Peyer's patch (tissue), 4 donors: ENCODE data around the gene EHF. TPM values are rescaled to one million over a fixed set of nuclear protein-coding genes. Genes with fewer than 3 reads are reported as not detected.

Experiments used
- DNase-seq, 3 donors: peaks; one replicate each; pipeline ENCODE4 v3.0.0-alpha.2; 2017 to 2019
- H3K27ac ChIP-seq, 4 donors: fragments of 200-600 bp; sonication (generic); one replicate each; pipeline ENCODE4 v1.5.1; 2016 to 2019
- H3K27me3 ChIP-seq, 2 donors: fragments of 200-600 bp; sonication (generic); one replicate each; pipeline ENCODE4 v1.5.1; 2019
- H3K36me3 ChIP-seq, 3 donors: fragments of 200-600 bp; sonication (generic); one replicate each; pipeline ENCODE4 v1.5.1; 2016 to 2019
- H3K4me1 ChIP-seq, 4 donors: fragments of 200-600 bp; sonication (generic); one replicate each; pipeline ENCODE4 v1.5.1; 2016 to 2019
- H3K4me3 ChIP-seq, 4 donors: fragments of 200-600 bp; sonication (generic); 1 replicate in 3 of 4; 2 replicates in 1 of 4; pipeline ENCODE4 v1.5.1; 2016 to 2019; ENCODE audit warnings: mild to moderate bottlenecking in 1 of 4
- H3K9me3 ChIP-seq, 4 donors: fragments of 200-600 bp; sonication (generic); one replicate each; pipeline ENCODE4 v1.5.1; 2016 to 2019; ENCODE audit warnings: mild to moderate bottlenecking in 1 of 4
- POLR2A ChIP-seq, 2 donors: fragments of 450-650 bp; IDR thresholded peaks; one replicate each; pipeline ENCODE4 v1.5.1; 2017; ENCODE audit warnings: antibody characterized with exemption in 2 of 2, mild to moderate bottlenecking in 2 of 2, moderate library complexity in 2 of 2
- total RNA-seq, 4 donors: library from RNA; depleted of rRNA; stranded (reverse); fragments of >200 nt; gene quantifications; one replicate each; pipeline ENCODE4 v1.1.0, GENCODE V29; 2016
- TF ChIP-seq, protein P1 (sequence below), 6 experiments: fragments of 450-650 bp in 4 of 6; fragments of 200-600 bp in 2 of 6; sonication (generic) in 1 of 6; IDR thresholded peaks; one replicate each; pipeline ENCODE4 v1.5.1; 2017 to 2019; ENCODE audit warnings: antibody characterized with exemption in 6 of 6, mild to moderate bottlenecking in 3 of 6, moderate library complexity in 1 of 6

Gene EHF
- total RNA-seq, 4 donors from 2014 or later: 75.9 to 143 (median 106) TPM

DNA sequence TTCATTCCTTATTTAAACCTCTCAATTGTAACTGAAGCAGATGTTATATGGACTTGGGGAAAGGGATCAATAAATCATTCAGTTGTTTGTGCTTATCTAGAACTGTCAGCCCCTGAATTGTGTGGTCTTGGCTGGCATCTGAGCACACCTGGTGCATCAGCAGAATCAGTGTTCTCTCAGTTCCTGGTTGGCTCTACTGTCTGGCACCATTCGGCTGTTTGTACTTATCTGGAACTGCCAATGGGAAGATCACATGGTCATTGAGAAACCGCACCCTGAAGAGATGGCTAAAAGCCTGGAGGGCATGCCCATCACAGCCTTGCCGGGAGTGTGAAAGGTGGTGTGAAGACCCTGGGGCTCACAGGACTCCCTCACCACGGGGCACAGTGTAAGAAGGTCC is 37.1 kb upstream of the EHF start:
- Histone ChIP-seq H3K4me3 (no peak overlapping the region), H3K9me3 (no peaks in the 10 kb centered on the region), H3K4me1 (peaks cover 0 to 21% (median 0%) of the 10 kb centered on the region in 4 donors), H3K27me3 (no peaks in the 10 kb centered on the region), H3K36me3 (no peaks in the 10 kb centered on the region), H3K27ac (no peak overlapping the region)
- no peak for DNase-seq
- TF ChIP-seq, protein P1, sequence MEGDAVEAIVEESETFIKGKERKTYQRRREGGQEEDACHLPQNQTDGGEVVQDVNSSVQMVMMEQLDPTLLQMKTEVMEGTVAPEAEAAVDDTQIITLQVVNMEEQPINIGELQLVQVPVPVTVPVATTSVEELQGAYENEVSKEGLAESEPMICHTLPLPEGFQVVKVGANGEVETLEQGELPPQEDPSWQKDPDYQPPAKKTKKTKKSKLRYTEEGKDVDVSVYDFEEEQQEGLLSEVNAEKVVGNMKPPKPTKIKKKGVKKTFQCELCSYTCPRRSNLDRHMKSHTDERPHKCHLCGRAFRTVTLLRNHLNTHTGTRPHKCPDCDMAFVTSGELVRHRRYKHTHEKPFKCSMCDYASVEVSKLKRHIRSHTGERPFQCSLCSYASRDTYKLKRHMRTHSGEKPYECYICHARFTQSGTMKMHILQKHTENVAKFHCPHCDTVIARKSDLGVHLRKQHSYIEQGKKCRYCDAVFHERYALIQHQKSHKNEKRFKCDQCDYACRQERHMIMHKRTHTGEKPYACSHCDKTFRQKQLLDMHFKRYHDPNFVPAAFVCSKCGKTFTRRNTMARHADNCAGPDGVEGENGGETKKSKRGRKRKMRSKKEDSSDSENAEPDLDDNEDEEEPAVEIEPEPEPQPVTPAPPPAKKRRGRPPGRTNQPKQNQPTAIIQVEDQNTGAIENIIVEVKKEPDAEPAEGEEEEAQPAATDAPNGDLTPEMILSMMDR (IDR thresholded peaks at IDR 0.05): no peak
- no peak for TF ChIP-seq POLR2A (IDR thresholded peaks at IDR 0.05)

DNA sequence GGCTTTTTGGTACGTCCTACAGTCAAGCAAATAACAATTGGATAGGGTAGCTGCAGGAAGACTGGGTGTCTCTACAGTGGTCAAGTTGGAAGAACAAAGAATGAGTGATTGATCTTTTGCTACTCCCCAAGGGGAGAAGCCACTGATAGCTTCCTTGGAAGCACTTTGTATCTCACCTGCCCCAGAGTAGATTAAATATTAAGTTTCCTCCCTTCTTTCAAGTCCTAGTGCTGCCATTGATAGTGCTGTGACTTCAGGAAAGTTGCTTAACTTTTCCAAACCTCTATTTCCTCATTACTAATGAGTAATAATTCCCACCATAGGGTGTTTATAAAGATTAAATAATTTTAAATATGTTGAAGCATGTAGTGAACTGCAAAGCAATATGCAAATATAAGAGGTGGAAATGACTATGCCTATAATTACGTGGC is 35.6 kb upstream of the EHF start:
- H3K27me3 ChIP-seq: no peaks in the 10 kb centered on the region
- no peak overlapping the region for H3K4me3 ChIP-seq
- H3K4me1 ChIP-seq: peaks cover 0 to 21% (median 0%) of the 10 kb centered on the region in 4 donors
- H3K9me3 ChIP-seq: no peaks in the 10 kb centered on the region
- TF ChIP-seq, protein P1 (IDR thresholded peaks at IDR 0.05): no peak
- TF ChIP-seq POLR2A (IDR thresholded peaks at IDR 0.05): no peak
- H3K36me3 ChIP-seq: no peaks in the 10 kb centered on the region
- H3K27ac ChIP-seq: peak overlapping the region in 3 of 4 donors; percentile 6 to 50 (median 28)
- DNase-seq: no peak

DNA sequence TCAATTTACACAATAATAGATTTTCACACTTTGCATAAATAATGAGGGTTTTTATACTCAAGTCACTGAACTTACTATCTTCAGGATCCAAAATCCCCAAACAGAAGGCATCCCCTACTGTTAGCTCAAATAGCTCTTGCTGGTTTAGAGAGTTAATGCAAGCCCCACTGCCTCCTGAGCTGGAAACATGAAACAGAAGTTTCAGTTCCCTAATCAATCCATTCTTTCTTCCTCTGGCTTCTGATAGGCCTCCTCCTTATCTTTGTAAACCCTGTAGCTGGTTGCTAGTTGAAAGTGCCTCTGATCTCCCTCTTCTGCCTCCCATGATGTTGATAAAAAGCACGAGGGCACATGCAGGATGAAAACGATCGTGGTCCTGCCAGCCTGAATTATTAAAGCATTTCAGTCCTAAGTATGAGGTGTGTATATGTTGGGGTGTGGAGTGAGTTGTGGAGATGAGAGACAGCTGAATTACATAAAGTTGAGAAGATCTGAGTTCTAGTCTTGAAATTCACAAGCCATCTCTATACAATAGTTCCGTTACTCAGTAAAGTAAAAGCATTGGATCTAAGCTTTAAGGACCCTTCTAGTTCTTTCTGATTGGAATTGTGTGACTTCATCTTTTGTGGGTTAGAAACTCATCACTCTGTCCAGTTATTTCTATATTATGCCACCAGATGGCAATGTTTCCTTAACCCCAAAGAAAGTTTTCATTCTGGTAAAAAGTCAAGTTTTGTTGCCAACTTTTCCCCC is 35.0 kb upstream of the EHF start:
- H3K4me1 ChIP-seq: peaks cover 0 to 21% (median 0%) of the 10 kb centered on the region in 4 donors
- no peaks in the 10 kb centered on the region for H3K36me3 ChIP-seq
- H3K4me3 ChIP-seq: no peak overlapping the region
- TF ChIP-seq POLR2A (IDR thresholded peaks at IDR 0.05): no peak
- TF ChIP-seq, protein P1 (IDR thresholded peaks at IDR 0.05): peak; percentile 41 to 86 (median 73)
- H3K9me3 ChIP-seq: no peaks in the 10 kb centered on the region
- H3K27ac ChIP-seq: peak overlapping the region in 3 of 4 donors; percentile 6 to 42 (median 28)
- no peak for DNase-seq
- H3K27me3 ChIP-seq: no peaks in the 10 kb centered on the region

DNA sequence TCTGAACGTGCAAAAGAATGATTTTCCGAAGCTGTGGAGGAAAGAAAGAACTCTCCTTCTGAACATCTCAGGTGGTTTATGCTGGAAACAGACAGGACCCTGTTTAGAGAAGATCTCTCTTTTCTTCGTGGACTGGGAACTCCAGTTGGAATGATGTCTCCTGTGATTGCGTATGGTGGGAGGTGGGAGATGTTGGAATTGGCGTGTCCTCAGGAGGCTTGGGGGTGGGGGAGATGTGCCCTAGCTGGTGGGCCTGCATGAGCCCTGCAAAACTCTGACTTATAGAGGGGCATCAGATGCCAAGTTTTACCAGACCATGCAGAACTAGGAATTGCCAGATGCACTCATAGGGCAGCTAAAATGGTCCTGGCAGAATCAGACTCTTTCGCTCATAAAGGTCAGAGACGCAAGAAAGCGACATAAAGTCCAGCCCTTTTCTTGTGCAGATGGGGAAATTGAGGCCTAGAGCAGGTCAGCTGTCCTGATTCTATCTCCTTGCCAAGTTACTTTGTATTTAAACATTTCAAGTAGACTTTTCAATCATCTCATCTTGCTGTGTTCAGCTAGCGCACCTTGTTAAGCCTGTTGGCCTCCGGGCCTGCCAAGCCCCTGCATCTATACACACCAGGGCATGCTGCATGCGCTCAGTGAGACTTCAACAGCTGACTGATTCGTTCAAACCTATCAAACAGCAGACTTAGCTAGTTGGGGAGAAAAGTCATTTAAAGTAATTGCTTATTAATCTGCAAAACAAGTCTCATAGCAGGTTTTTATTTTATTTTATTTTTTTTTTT is 34.2 kb upstream of the EHF start:
- no peaks in the 10 kb centered on the region for H3K9me3 ChIP-seq
- TF ChIP-seq, protein P1 (IDR thresholded peaks at IDR 0.05): no peak
- no peak for TF ChIP-seq POLR2A (IDR thresholded peaks at IDR 0.05)
- H3K27me3 ChIP-seq: no peaks in the 10 kb centered on the region
- H3K36me3 ChIP-seq: no peaks in the 10 kb centered on the region
- peaks cover 0 to 21% (median 0%) of the 10 kb centered on the region in 4 donors for H3K4me1 ChIP-seq
- DNase-seq: no peak
- no peak overlapping the region for H3K4me3 ChIP-seq
- H3K27ac ChIP-seq: peak overlapping the region in 1 of 4 donors; percentile 42

DNA sequence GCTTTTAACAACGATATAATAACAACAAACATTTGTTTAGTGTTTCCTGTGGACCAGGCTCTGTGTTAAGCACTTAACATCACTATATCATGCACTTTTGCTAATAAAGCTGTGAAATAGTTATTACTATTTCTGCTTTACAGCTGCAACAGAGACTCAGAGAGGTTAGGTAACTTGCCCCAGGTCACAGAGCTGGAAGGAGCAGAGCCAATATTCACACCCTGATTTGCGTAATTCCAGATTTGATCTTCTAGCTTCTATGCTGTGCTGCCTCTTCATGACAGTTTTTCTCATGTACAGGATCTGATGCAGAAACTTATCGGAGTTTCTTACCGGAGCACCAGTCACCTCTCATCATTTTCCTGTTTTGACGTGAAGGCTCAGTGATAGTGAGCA is 33.6 kb upstream of the EHF start:
- Histone ChIP-seq H3K27ac (no peak overlapping the region), H3K27me3 (no peaks in the 10 kb centered on the region), H3K9me3 (no peaks in the 10 kb centered on the region), H3K36me3 (no peaks in the 10 kb centered on the region), H3K4me3 (no peak overlapping the region), H3K4me1 (peaks cover 0 to 21% (median 0%) of the 10 kb centered on the region in 4 donors)
- no peak for DNase-seq
- TF ChIP-seq, protein P1 (IDR thresholded peaks at IDR 0.05): no peak
- TF ChIP-seq POLR2A (IDR thresholded peaks at IDR 0.05): no peak
